ENCODE results near the gene PYDC2.

Gene PYDC2

GRCh38 chr3:191461113-191461595 is at the start of gene PYDC2:
Gene PYDC2, plus strand, starts transcription at chr3:191461163. Its CDS starts 0 bp downstream, at chr3:191461163.
- DNase-seq, result no peak

- no peak for DNase-seq
These were observed 48.2 kb upstream of the PYDC2 start for GRCh38 chr3:191412759-191413158.

- DNase-seq, result no peak
These were observed 46.7 kb upstream of the PYDC2 start for GRCh38 chr3:191414286-191414685.

- DNase-seq, result no peak
These were observed 46.2 kb upstream of the PYDC2 start for GRCh38 chr3:191414732-191415131.

GRCh38 chr3:191415566-191415965 is 45.4 kb upstream of the PYDC2 start:
- no peak for DNase-seq

GRCh38 chr3:191417457-191417729 is 43.6 kb upstream of the PYDC2 start:
- DNase-seq, result no peak

- DNase-seq, result no peak
These were observed 40.2 kb upstream of the PYDC2 start for GRCh38 chr3:191420771-191421170.

GRCh38 chr3:191424881-191425280 is 36.1 kb upstream of the PYDC2 start:
- no peak for DNase-seq

GRCh38 chr3:191425322-191425734 is 35.6 kb upstream of the PYDC2 start:
- DNase-seq, result no peak

- DNase-seq, result no peak
These were observed 34.7 kb upstream of the PYDC2 start for GRCh38 chr3:191426311-191426710.

- no peak for DNase-seq
These were observed 32.8 kb upstream of the PYDC2 start for GRCh38 chr3:191428177-191428576.

GRCh38 chr3:191430103-191430502 is 30.9 kb upstream of the PYDC2 start:
- no peak for DNase-seq

GRCh38 chr3:191431160-191431822 is 29.7 kb upstream of the PYDC2 start:
- DNase-seq, result no peak

GRCh38 chr3:191432162-191432561 is 28.8 kb upstream of the PYDC2 start:
- no peak for DNase-seq

GRCh38 chr3:191434024-191434423 is 26.9 kb upstream of the PYDC2 start:
- no peak for DNase-seq

GRCh38 chr3:191435981-191436380 is 25.0 kb upstream of the PYDC2 start:
- DNase-seq, result no peak

GRCh38 chr3:191438150-191438814 is 22.7 kb upstream of the PYDC2 start:
- no peak for DNase-seq

GRCh38 chr3:191440532-191440931 is 20.4 kb upstream of the PYDC2 start:
- no peak for DNase-seq

- DNase-seq, result no peak
These were observed 19.3 kb upstream of the PYDC2 start for GRCh38 chr3:191441687-191442086.

GRCh38 chr3:191444569-191444968 is 16.4 kb upstream of the PYDC2 start:
- no peak for DNase-seq

- no peak for DNase-seq
These were observed 11.7 kb upstream of the PYDC2 start for GRCh38 chr3:191449256-191449655.

- no peak for DNase-seq
These were observed 5.6 kb upstream of the PYDC2 start for GRCh38 chr3:191455257-191455952.

GRCh38 chr3:191460360-191460759 is 603 bp upstream of the PYDC2 start:
- no peak for DNase-seq

- DNase-seq, result no peak
These were observed 9.1 kb downstream of the PYDC2 start for GRCh38 chr3:191470080-191470479.
